AG04449 (cell line): Measurements from ENCODE around the gene FAM110A.
A peak's percentile ranks its signal among the peaks of the same experiment; 100 is the strongest.

ENCODE experiments used
- CTCF ChIA-PET: fragments of 350-600 bp; formaldehyde crosslinking; extraction: SDS; loops from one replicate; lab custom pipeline; 2021; ENCODE audit warnings: antibody characterized with exemption; lab: Yijun Ruan, JAX
- POLR2A ChIA-PET: fragments of 400-600, 350-600 bp; formaldehyde crosslinking; extraction: SDS; loops from one replicate; lab custom pipeline; 2020; ENCODE audit warnings: antibody characterized with exemption, inconsistent platforms; lab: Yijun Ruan, JAX
- DNase-seq: peaks from one replicate; pipeline ENCODE4 v3.0.0-alpha.2; 2010; ENCODE audit warnings: low read depth, low spot score
- H3K4me3 ChIP-seq: 2 replicates; pipeline ENCODE4 v1.5.1; 2011; ENCODE audit warnings: low read depth, mild to moderate bottlenecking, control low read depth, low read length
- TF ChIP-seq, protein P1 (sequence below): IDR thresholded peaks from one replicate; pipeline ENCODE4 v1.5.1; 2011; ENCODE audit warnings: mild to moderate bottlenecking, moderate library complexity, low read length, control low read depth, inconsistent platforms; ENCODE audit not compliant: insufficient read depth; ENCODE audit errors: missing control alignments

FAM110A gene

DNA sequence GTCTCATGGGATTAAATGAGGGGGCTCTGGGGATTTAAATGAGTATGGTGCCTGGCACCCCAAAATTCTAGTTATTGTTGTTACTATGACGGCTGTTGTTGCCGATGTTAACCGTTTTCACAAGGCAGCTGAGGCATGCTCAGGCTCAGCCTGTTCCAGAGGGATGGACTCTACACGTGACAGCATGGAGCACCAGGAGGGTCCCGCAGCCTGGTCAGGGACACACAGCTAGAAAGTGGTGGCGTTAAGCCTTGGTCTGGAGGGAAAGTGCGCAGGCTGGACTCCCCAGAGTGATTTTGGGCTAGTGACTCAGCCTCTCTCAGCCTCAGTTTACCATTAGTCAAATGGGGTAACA lies 7.0 kb downstream of the FAM110A start:
- POLR2A ChIA-PET, result no interaction called here
- CTCF ChIA-PET, result no interaction called here
- H3K4me3 ChIP-seq, result no peak overlapping the region
- TF ChIP-seq, protein P1, sequence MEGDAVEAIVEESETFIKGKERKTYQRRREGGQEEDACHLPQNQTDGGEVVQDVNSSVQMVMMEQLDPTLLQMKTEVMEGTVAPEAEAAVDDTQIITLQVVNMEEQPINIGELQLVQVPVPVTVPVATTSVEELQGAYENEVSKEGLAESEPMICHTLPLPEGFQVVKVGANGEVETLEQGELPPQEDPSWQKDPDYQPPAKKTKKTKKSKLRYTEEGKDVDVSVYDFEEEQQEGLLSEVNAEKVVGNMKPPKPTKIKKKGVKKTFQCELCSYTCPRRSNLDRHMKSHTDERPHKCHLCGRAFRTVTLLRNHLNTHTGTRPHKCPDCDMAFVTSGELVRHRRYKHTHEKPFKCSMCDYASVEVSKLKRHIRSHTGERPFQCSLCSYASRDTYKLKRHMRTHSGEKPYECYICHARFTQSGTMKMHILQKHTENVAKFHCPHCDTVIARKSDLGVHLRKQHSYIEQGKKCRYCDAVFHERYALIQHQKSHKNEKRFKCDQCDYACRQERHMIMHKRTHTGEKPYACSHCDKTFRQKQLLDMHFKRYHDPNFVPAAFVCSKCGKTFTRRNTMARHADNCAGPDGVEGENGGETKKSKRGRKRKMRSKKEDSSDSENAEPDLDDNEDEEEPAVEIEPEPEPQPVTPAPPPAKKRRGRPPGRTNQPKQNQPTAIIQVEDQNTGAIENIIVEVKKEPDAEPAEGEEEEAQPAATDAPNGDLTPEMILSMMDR, result no peak
- DNase-seq, result no peak

DNA sequence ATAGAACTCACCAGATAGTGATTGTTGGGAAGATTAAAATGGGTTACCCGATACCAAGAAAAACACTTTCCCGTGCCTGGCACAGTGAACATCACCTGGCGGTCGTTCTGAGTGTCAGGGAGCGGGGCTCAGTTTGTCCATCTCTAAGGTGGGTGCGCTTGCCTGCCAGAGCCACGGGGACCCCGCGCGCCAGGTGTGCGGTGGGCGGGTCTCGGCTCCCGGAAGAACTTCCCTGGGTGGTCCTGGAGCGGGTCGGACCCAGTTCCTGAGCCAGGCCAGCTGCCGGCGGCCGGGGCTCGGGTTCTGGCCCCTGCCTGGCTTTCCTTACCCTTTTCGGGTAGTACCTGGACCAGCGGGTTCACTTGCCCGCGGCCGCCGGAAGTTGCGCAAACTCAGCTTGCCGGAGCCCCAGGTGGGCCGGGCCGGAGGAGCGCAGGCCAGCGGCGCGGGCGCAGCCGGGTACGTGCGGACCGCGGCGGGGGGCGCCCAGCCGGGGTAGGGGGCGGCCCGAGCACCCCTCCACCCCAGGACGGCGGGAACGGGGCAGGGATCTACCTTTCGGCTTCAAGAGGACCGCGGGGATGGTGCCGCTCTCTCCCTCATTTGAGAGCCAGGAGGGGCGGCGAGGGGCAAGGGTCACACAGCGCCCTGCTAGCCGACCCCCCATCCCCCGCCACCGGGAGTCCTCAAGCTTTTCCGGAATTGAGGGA lies 7.5 kb downstream of the FAM110A start:
- TF ChIP-seq, protein P1, result no peak
- ChIA-PET POLR2A (no interaction called here), CTCF (interaction anchor here (0.9 to 2.8 kb wide), 2 partner anchors 9 to 26 kb away, joined by 3 to 7 read pairs; no protein-coding TSS in a partner anchor)
- no peak for DNase-seq
- peak overlapping the region; percentile 51 for H3K4me3 ChIP-seq

DNA sequence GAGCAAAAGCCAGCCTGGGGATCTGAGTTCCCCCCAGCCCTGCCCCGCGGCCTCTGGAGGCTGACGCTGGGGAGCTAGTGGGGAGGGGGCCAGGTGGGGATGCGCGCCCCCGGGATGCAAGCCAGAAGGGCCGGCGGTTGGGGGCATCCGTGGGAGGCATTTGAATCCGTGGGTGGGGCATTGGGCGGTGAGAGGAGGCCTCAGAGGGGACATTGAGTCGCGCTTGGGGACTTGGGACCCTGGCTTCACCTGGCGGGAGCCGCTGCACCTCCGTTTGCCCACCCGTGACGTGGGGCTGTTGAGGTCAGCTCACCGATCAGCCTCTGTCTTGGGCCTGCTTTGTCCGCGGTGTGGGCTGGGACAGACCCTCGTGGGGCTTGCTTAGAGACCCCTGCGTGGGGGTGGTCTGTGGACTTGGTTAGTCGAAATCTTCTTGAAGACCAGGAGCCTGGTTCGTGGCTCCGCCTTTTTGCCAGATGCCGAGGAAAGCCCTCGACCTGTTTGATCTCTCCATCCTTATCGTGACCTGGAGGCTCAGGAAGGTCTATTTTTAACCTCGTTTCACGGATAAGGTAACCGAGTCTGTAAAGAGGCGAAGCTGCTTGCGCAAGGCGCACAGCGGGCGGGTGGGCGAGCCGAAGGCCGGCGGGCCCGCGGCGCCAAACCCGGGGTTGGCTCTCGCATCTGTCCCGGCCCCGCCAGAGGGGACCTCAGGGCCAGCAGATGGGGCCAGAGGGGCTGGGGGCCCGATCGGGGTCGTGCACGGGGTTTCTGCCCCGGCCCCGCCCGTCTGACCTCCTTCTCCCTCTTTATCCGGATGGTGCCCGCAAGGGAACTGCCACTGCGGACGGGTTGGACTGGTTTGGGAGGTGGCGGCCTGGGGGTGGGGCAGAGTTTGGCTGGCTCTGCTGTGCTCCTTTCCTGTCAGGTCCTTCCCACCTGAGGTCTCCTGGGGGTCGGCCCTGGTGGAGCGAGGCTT lies 8.3 kb downstream of the FAM110A start:
- DNase-seq, result no peak
- ChIA-PET CTCF (interaction anchor here (0.9 to 2.8 kb wide), 2 partner anchors 10 to 26 kb away, joined by 3 to 7 read pairs; no protein-coding TSS in a partner anchor), POLR2A (no interaction called here)
- TF ChIP-seq, protein P1, result no peak
- H3K4me3 ChIP-seq, result peak overlapping the region; percentile 51

DNA sequence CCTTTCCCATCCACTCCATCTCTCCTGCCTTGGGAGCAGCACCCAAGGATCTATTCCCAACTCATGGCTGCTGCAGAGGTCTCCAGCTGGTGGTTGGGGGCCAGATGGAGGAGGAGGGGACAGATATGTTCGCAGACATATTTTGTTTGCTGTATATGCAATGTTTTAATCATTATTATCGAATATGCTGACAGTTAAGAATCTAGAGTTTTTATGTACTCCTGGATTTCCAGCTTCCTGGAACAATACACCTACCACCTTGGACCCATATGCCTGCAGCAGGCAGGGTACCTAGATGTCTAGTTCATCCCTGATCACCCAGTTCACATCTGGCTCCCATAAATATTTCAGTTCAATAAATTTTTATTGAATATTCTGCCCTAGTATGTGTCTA lies 9.0 kb downstream of the FAM110A start:
- TF ChIP-seq, protein P1, result no peak
- no peak for DNase-seq
- POLR2A ChIA-PET, result no interaction called here
- CTCF ChIA-PET, result interaction anchor here (2.8 kb wide), 1 partner anchor 27 kb away, joined by 7 read pairs; no protein-coding TSS in a partner anchor
- H3K4me3 ChIP-seq, result no peak overlapping the region

DNA sequence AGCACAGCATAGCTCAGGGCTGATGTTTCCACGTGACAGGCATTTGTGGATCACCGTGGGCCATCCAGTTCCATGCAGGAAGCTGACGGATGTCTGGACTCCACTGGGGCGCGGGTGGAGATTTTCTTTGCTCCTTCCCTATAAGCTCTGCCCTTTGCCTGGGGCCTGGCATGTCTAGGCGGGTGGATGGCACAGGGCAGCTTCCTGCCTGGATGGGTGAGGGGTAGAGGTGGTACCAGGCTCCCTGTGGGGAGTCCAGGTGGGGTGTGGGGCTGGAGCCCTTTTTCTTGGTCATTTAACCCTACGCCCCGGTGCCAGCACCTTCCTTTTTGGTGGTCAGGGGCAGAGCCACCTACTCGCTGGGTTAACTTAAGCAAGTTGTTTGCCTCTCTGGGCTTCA lies 10.4 kb downstream of the FAM110A start:
- H3K4me3 ChIP-seq, result no peak overlapping the region
- POLR2A ChIA-PET, result interaction anchor here (1.1 to 2.1 kb wide), 2 partner anchors 11 to 13 kb away, joined by 3 to 7 read pairs; partner anchors contain the start of gene FAM110A
- TF ChIP-seq, protein P1, result no peak

More for the DNA sequence above, 10.4 kb downstream of the FAM110A start:
- no peak for DNase-seq
- CTCF ChIA-PET, result interaction anchor here (1.3 to 2.8 kb wide), 2 partner anchors 9 to 28 kb away, joined by 5 to 7 read pairs; no protein-coding TSS in a partner anchor
